ENCODE measurements around the gene PEX5L.

DNA sequence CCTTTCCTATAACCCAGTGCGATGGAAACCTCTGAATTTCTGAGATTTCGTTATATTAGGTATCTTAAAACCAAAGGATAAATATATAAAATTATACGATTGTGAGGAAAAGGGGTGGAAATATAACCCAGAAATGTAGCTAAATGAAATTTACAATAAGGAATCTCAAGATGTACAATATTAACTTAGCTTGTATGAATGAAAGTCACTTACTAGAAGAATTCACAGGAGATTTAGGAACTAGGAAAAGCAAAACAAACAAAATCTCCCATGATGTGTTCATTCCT lies 224.7 kb downstream of the PEX5L start:
- TF ChIP-seq EZH2phosphoT487 (IDR thresholded peaks at IDR 0.05; ENCODE audit: low read depth, severe bottlenecking, unreplicated experiment) (no peak), CTCF (IDR thresholded peaks at IDR 0.05; ENCODE audit: poor library complexity) (no peak)
